Activated T-cell treated with anti-CD3 and anti-CD28 coated beads for 4 hours (primary cell): Measurements from ENCODE around the gene SFN.
"Not testable (repeated sequence)": the region's sequence is repeated elsewhere in the genome, so short reads cannot be mapped to it uniquely, and the experiment has no call there.

Experiments used
- DNase-seq: peaks from one replicate; pipeline ENCODE4 v3.0.0-alpha.2; 2020

The SFN gene

GRCh38 chr1:26862781-26863684 is at the start of gene SFN:
SFN (plus strand) TSS chr1:26863149; CDS start chr1:26863213, 64 bp downstream.
- DNase-seq: peak; percentile 32

GRCh38 chr1:26814377-26814776 is 48.6 kb upstream of the SFN start:
- no peak for DNase-seq

- DNase-seq: no peak
Measured at GRCh38 chr1:26814893-26815292, 48.1 kb upstream of the SFN start.

- DNase-seq: no peak
Measured at GRCh38 chr1:26820784-26821269, 42.1 kb upstream of the SFN start.

GRCh38 chr1:26822737-26823395 is 40.1 kb upstream of the SFN start:
- no peak for DNase-seq

- DNase-seq: no peak
Measured at GRCh38 chr1:26824731-26825130, 38.2 kb upstream of the SFN start.

- peak; percentile 53 for DNase-seq
Measured at GRCh38 chr1:26826261-26827105, 36.5 kb upstream of the SFN start, which contains the start of gene ZDHHC18. ZDHHC18 (plus strand) TSS chr1:26826688; CDS start chr1:26826805, 117 bp downstream.

- no peak for DNase-seq
Measured at GRCh38 chr1:26827106-26827604, 35.8 kb upstream of the SFN start.

GRCh38 chr1:26827663-26828062 is 35.3 kb upstream of the SFN start:
- DNase-seq: no peak

- DNase-seq: no peak
Measured at GRCh38 chr1:26828411-26828991, 34.4 kb upstream of the SFN start.

GRCh38 chr1:26829184-26829911 is 33.6 kb upstream of the SFN start:
- no peak for DNase-seq

- DNase-seq: no peak
Measured at GRCh38 chr1:26831059-26831458, 31.9 kb upstream of the SFN start.

GRCh38 chr1:26831546-26832248 is 31.3 kb upstream of the SFN start:
- no peak for DNase-seq

- DNase-seq: no peak
Measured at GRCh38 chr1:26832249-26832960, 30.5 kb upstream of the SFN start.

- DNase-seq: peak; percentile 76
Measured at GRCh38 chr1:26833432-26834405, 29.2 kb upstream of the SFN start.

GRCh38 chr1:26837665-26838064 is 25.3 kb upstream of the SFN start:
- DNase-seq: not testable (repeated sequence)

GRCh38 chr1:26838474-26839338 is 24.2 kb upstream of the SFN start:
- DNase-seq: peak; percentile 22

- no peak for DNase-seq
Measured at GRCh38 chr1:26839339-26839722, 23.6 kb upstream of the SFN start.
